ENCODE measurements around the gene DECR2.
"Not testable (repeated sequence)": the region's sequence is repeated elsewhere in the genome, so short reads cannot be mapped to it uniquely, and the experiment has no call there.

DECR2 gene

GRCh38 chr16:366476-366875, 35.2 kb upstream of the DECR2 start:
- no peak for DNase-seq

DNA sequence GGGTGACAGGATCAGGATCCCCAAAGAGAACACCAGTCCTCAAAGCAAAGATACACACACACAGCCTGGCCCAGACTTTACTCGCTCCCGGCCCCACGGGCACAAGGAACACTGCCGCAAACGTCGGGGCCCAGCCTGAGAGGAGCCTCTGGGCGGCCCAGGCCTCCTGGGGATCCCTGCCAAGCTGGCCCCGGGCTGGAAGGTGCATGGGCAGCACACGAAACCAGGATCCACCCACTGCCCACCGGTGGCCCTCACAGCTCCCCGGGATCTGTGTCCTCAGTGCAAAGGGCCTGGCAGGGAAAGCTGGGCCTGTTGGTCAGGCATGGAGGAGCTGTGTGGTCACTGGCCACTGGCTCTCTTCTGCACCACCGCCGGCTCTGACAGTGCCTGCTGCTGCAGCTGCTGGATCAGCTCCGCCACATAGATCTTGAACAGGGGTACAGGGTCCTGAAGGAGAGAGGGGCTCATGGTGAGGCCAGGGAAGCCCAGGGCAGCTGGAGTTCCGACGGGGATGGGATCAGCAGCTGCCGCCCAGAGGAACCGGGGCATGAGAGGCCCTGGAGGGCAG, 34.3 kb upstream of the DECR2 start:
- DNase-seq, result no peak

DNA sequence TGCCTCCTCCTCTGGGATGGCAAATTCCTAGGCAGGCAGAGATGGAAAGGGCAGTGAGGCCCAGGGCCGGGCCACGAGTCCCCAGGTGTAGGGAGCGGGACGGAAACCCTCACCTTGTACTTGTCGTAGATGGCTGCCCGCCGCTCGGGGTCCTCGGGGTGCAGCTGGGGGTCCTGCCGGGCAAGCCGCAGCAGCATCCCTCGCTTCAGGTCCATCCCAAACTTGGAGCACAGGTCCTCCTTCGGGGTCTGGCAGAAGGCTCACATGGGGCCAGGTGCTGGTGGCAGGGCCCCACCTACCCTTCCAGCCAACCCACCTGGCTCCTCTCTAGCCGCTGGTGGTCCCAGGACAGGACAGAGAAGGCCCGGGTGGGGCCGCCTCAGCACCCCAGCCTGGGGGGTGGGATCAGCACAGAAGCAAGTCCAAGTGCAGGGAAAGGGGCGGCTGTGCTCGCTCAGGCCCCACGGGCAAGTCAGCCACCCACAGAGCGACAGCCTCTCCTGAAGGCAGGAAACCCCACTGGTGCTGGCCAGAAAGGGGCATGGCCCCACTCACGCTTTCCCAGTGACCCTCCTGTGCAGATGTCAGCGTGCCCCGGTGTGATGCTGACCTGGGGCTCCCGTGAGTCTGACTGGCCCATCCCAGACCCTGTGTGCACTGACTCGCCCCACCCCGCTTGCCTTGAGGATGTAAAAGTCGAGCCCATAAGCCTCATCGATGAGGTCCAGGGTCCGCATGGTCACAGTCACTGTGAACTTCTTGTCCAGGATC, 33.1 kb upstream of the DECR2 start:
- no peak for DNase-seq

DNA sequence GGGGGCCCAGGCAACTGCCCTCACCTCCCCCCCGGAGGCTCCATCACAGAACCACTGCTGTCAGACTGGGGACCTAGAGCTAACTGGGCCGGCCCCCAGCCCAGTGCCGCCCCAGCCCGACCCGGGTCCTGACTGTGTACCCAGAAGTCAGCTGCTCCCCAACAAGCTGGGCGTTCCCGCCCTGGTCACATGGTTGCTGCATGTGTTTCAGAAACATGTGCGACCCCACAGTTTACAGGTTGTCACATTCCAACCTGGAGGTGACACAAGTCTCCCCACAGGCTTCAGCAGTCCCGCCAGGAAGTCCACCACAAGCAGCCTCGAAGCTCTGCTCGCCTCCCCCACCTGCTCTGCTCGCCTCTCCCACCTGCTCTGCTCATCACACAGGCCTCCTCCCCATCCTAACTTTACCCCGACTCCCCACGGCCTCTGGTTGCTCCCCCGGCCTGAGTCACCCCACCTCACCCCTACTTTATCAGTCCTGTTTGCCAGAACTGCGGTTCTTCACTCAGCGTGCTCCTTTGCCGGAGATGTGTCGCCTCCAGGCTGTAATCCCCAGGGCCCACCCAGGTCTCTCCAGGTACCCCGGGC, 32.3 kb upstream of the DECR2 start:
- no peak for DNase-seq

GRCh38 chr16:369866-370436, 31.7 kb upstream of the DECR2 start:
- no peak for DNase-seq

DNA sequence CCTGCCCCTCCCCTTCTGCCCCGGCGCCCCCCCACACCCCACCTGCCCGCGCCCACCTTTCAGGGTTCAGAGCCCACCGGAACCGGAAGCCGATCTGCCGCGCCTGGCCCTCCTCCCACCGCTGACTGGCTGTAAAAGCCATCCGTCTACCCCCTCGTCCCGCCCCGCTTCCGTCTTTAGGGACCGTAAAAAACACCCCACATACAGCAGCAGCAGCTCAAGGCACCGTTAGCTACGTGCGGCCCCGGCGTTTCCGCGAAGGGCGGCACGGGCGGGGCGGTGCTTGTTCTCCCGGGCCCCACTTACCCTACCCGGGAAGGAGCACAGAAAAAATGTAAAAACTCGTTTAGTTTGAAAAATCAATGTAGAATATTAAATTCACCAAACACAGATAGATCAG, 31.2 kb upstream of the DECR2 start, which contains the start of gene MRPL28:
MRPL28 (minus strand) TSS at position 96 of the 400 bp plus-strand sequence. CDS start 320 bp downstream, outside the sequence.
- DNase-seq, result peak; percentile 31 to 90 (median 80)

GRCh38 chr16:370979-371514, 30.6 kb upstream of the DECR2 start:
- DNase-seq, result no peak

GRCh38 chr16:371515-372301, 30.0 kb upstream of the DECR2 start:
- DNase-seq, result no peak

GRCh38 chr16:372302-372983, 29.2 kb upstream of the DECR2 start:
- no peak for DNase-seq

GRCh38 chr16:373020-373598, 28.6 kb upstream of the DECR2 start:
- no peak for DNase-seq

DNA sequence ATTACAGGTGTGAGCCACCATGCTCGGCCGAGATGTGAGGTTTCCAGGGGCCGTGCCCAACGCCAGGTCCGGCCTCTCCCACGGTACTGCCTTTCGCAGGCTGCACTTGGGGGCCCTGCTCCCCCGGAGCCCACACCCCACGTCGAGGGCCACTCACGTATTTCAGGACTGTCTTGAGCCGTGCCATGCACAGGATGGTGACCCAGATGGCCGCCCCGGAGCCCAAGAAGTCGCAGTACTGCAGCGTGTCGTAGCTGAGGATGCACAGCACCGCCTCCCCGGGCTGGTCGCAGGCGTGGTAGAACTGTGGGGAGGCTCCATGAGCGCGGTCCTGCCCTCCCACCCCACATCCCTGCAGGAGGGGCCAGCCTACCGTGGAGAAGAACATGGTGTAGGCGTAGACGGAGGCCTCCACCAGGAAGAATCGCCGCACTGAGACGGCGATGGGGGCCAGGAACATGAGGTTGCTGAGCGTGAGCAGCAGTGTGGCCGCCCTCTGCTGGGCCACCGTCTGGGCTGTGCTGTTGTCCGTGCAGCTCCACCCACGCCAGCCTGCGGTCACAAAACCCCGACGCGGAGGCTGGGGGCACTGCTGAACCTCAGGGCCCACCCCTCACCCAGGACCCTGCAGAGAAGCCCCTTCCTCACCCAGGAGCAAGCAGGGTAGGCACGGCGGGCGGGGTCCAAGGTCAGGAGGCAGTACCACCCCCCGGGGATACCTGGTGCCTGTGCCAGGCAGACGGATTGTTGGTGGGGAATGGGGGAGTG, 27.7 kb upstream of the DECR2 start:
- no peak for DNase-seq

DNA sequence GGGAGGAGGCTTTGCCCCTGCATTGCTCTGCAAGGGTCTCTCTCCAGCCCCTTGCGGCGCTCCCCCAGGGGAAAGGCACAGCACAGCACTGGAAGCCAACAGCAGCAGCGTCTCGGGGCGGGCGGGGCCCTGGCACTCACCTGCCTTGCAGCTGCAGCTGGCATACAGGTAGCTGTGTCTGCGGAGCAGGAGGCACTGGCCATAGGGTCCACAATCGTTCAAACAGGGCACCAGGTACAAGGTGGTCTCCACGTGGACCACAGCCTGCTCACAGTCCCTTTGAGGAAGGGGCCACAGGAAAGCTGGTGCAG, 27.1 kb upstream of the DECR2 start:
- DNase-seq, result no peak

DNA sequence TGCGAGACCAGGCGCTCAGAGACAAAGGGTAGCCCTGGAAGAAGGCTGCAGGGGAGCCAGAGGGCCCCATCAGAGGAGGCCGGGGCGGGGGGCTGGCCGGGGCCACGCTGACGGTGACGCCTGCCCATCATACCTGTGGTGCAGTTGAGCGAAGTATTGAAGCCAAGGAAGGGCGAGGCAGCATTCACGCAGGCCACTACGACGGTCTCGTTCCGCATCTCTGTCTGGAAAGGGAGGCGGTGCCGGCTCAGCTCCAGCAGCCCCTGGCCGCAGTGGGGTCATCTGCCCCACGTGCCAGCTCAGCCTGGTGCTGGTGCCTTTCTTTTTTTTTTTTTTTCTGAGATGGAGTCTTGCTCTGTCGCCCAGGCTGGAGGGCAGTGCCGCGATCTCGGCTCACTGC, 26.5 kb upstream of the DECR2 start:
- no peak for DNase-seq

GRCh38 chr16:375927-376816, 25.5 kb upstream of the DECR2 start:
- no peak for DNase-seq

GRCh38 chr16:376817-377418, 24.8 kb upstream of the DECR2 start:
- DNase-seq, result no peak

DNA sequence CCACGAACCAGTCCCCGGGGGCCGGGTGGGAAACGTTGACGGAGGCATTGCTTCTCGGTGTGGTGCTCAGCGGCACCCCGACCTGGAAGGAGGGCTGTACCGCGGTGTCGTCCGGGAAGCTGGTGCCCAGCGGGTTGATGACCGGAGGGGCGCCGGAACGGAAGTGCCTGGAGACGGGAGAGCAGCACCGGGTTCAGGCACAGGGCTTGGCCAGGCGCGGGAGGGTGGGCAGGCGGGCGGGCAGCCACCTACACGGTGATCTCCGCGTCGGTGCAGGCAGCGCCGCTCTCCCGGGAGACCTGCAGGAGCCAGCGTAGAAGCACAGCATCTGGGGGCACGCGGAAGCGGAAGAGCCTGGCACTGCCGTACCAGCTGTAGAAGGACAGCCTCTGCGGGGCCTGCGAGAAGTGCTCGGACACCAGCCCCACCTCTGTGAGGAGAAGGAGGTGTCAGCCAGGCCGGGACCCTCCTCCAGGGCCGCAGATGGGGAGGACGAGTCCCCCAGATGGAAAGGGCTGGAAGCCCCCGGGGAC, 24.2 kb upstream of the DECR2 start:
- DNase-seq, result no peak

GRCh38 chr16:378113-378820, 23.4 kb upstream of the DECR2 start:
- DNase-seq, result not testable (repeated sequence)

GRCh38 chr16:378821-379182, 22.9 kb upstream of the DECR2 start:
- no peak for DNase-seq
